HCT116 (cell line): ENCODE results near the gene RAB11A. TPM values are rescaled to one million over a fixed set of nuclear protein-coding genes. Genes with fewer than 3 reads are reported as not detected.

Experiments used
- ATAC-seq: fragments of 200-7000 bp; cut with Tn5 transposase; 2 replicates; pipeline ENCODE4 v1.9.1; 2020; ENCODE audit warnings: mild to moderate bottlenecking, moderate library complexity
- BruUV-seq: library from RNA; stranded (reverse); fragments of 400-500 nt; replicated peaks from 2 replicates; lab custom pipeline; 2021; lab: Mats Ljungman, UMichigan
- CTCF ChIA-PET: fragments of 300-600 bp; sonication (Branson Sonifier 250); formaldehyde crosslinking; loops from one replicate; lab custom pipeline; 2021; ENCODE audit warnings: antibody characterized with exemption; lab: Charles Lee
- POLR2A ChIA-PET: fragments of 300-600, 350-600 bp; sonication (Branson Sonifier 250); formaldehyde crosslinking; loops from one replicate; lab custom pipeline; 2021; ENCODE audit warnings: antibody characterized with exemption; lab: Charles Lee
- RAD21 ChIA-PET, 2 experiments: fragments of 300-600 bp; sonication (Branson Sonifier 250); formaldehyde crosslinking; loops; one replicate each; lab custom pipeline; 2023; ENCODE audit warnings: low total read pairs in 2 of 2; ENCODE audit not compliant: uncharacterized antibody in 2 of 2, unreplicated experiment in 2 of 2, low non-redundant PET in 1 of 2; lab: Charles Lee
- DNase-seq: peaks from one replicate; pipeline ENCODE4 v3.0.0-alpha.2; 2010; ENCODE audit warnings: low read depth, low spot score
- H2AFZ ChIP-seq: fragments of 200-600 bp; shearing (Covaris generic), sonication (generic); 2 replicates; pipeline ENCODE4 v1.6.1; 2017; ENCODE audit warnings: low read depth, mixed run types, mixed read lengths, antibody characterized with exemption, low read length; ENCODE audit not compliant: poor library complexity, severe bottlenecking
- H3K27ac ChIP-seq: 2 replicates; pipeline ENCODE4 v1.5.1; 2012; ENCODE audit warnings: low read depth, low read length
- H3K27me3 ChIP-seq: fragments of 200-600 bp; sonication (generic); 2 replicates; pipeline ENCODE4 v1.6.1; 2016; ENCODE audit warnings: mixed run types, low read length, mixed read lengths; ENCODE audit not compliant: insufficient read depth
- H3K36me3 ChIP-seq, 2 experiments: fragments of 200-500 bp in 1 of 2; fragments of 200-600 bp in 1 of 2; sonication (Bioruptor generic) in 1 of 2; sonication (generic) in 1 of 2; 2 replicates each; pipeline versions ENCODE4 v1.5.1 to v1.6.1; 2014 to 2016; ENCODE audit warnings: low read length in 2 of 2, inconsistent platforms in 1 of 2, mixed read lengths in 1 of 2, mixed run types in 1 of 2; ENCODE audit not compliant: insufficient read depth in 2 of 2, control insufficient read depth in 1 of 2
- H3K4me1 ChIP-seq, 2 experiments: fragments of 200-600 bp in 1 of 2; sonication (generic) in 1 of 2; 2 replicates each; pipeline versions ENCODE4 v1.5.1 to v1.6.1; 2012 to 2017; ENCODE audit warnings: low read length in 2 of 2, inconsistent platforms in 1 of 2, mild to moderate bottlenecking in 1 of 2, mixed read lengths in 1 of 2, mixed run types in 1 of 2, moderate library complexity in 1 of 2; ENCODE audit not compliant: insufficient read depth in 2 of 2, control insufficient read depth in 1 of 2
- H3K4me2 ChIP-seq: fragments of 200-600 bp; sonication (generic); 2 replicates; pipeline ENCODE4 v1.6.1; 2017; ENCODE audit warnings: mixed run types, low read length, mixed read lengths
- H3K4me3 ChIP-seq, 2 experiments: fragments of 200-600 bp in 1 of 2; sonication (generic) in 1 of 2; replicated peaks in 1 of 2; 2 replicates each; pipeline ENCODE4 v1.5.1; 2011 to 2016; ENCODE audit warnings: low read length in 2 of 2, control low read depth in 1 of 2, low read depth in 1 of 2, mild to moderate bottlenecking in 1 of 2, mixed read lengths in 1 of 2, mixed run types in 1 of 2
- H3K79me2 ChIP-seq: fragments of 200-600 bp; sonication (generic); 2 replicates; pipeline ENCODE4 v1.6.1; 2017; ENCODE audit warnings: mild to moderate bottlenecking, mixed run types, low read length, moderate library complexity, mixed read lengths; ENCODE audit not compliant: insufficient read depth
- H3K9ac ChIP-seq: fragments of 200-600 bp; sonication (generic); 2 replicates; pipeline ENCODE4 v1.6.1; 2016; ENCODE audit warnings: low read length, mixed read lengths
- H3K9me2 ChIP-seq: fragments of 200-600 bp; sonication (generic), shearing (Covaris generic); 2 replicates; pipeline ENCODE4 v1.6.1; 2017; ENCODE audit warnings: mixed run types, mild to moderate bottlenecking, moderate library complexity; ENCODE audit not compliant: insufficient read depth
- H3K9me3 ChIP-seq, 2 experiments: fragments of 200-500 bp in 1 of 2; fragments of 200-600 bp in 1 of 2; sonication (Bioruptor generic) in 1 of 2; sonication (generic) in 1 of 2; 2 replicates each; pipeline ENCODE4 v1.6.1; 2014 to 2017; ENCODE audit warnings: low read length in 2 of 2, mixed read lengths in 2 of 2, inconsistent platforms in 1 of 2, low read depth in 1 of 2, mild to moderate bottlenecking in 1 of 2, mixed run types in 1 of 2, moderate library complexity in 1 of 2; ENCODE audit not compliant: control insufficient read depth in 1 of 2, insufficient read depth in 1 of 2
- H4K20me1 ChIP-seq: fragments of 200-600 bp; sonication (generic), shearing (Covaris generic); 2 replicates; pipeline ENCODE4 v1.6.1; 2017; ENCODE audit warnings: mixed run types, mild to moderate bottlenecking, moderate library complexity; ENCODE audit not compliant: insufficient read depth
- ATF3 ChIP-seq: IDR thresholded peaks from 2 replicates; pipeline ENCODE4 v1.6.1; 2012
- CEBPB ChIP-seq: IDR thresholded peaks from 2 replicates; pipeline ENCODE4 v1.6.1; 2012; ENCODE audit warnings: low read depth
- CTCF ChIP-seq, 3 experiments: fragments of 200-600 bp in 1 of 3; sonication (generic) in 1 of 3; IDR thresholded peaks in 2 of 3; conservative IDR thresholded peaks in 1 of 3; 2 replicates each; pipeline ENCODE4 v1.5.1; 2012 to 2017; ENCODE audit warnings: low read depth in 2 of 3, low read length in 2 of 3, antibody characterized with exemption in 1 of 3, borderline replicate concordance in 1 of 3, control low read depth in 1 of 3, mild to moderate bottlenecking in 1 of 3, mixed read lengths in 1 of 3, mixed run types in 1 of 3, moderate library complexity in 1 of 3; ENCODE audit not compliant: insufficient read depth in 1 of 3
- EZH2 ChIP-seq: fragments of 200-600 bp; sonication (generic); IDR thresholded peaks from 2 replicates; pipeline ENCODE4 v1.6.1; 2017; ENCODE audit warnings: antibody characterized with exemption, mixed run types
- EZH2phosphoT487 ChIP-seq: fragments of 200-600 bp; IDR thresholded peaks from 2 replicates; pipeline ENCODE4 v1.6.1; 2018; ENCODE audit warnings: antibody characterized with exemption, borderline replicate concordance
- JUND ChIP-seq: IDR thresholded peaks from 2 replicates; pipeline ENCODE4 v1.6.1; 2012
- MAX ChIP-seq: IDR thresholded peaks from 2 replicates; pipeline ENCODE4 v1.6.1; 2012
- POLR2AphosphoS5 ChIP-seq: IDR thresholded peaks from 2 replicates; pipeline ENCODE4 v1.6.1; 2011; ENCODE audit warnings: mild to moderate bottlenecking, low read depth, low read length, moderate library complexity
- RAD21 ChIP-seq: IDR thresholded peaks from 2 replicates; pipeline ENCODE4 v1.6.1; 2012; ENCODE audit warnings: low read depth, mild to moderate bottlenecking
- REST ChIP-seq: IDR thresholded peaks from 2 replicates; pipeline ENCODE4 v1.6.1; 2012; ENCODE audit warnings: low read depth
- SIN3A ChIP-seq: IDR thresholded peaks from 2 replicates; pipeline ENCODE4 v1.6.1; 2012; ENCODE audit warnings: low read depth
- SP1 ChIP-seq: IDR thresholded peaks from 2 replicates; pipeline ENCODE4 v1.6.1; 2012; ENCODE audit warnings: low read depth
- intact Hi-C: fragments of 100-400 bp; cut with micrococcal nuclease; formaldehyde crosslinking; loops from 2 replicates; pipeline ENCODE4 v1.10.0; 2022
- total RNA-seq: library from RNA; stranded (reverse); gene quantifications from one replicate; pipeline ENCODE4 v1.2.1, GENCODE V29; 2021; ENCODE audit not compliant: unreplicated experiment

RAB11A gene
- total RNA-seq, 1 experiment from 2014 or later, result 234 TPM

GRCh38 chr15:65940618-65940909, 71.3 kb downstream of the RAB11A start:
- no peak for TF ChIP-seq MAX
- TF ChIP-seq POLR2AphosphoS5, result no peak
- TF ChIP-seq JUND, result no peak
- no peak for TF ChIP-seq REST
- no peak for TF ChIP-seq ATF3
- TF ChIP-seq CEBPB, result no peak
- no peak for TF ChIP-seq RAD21
- TF ChIP-seq SIN3A, result no peak
- TF ChIP-seq EZH2, result no peak
- TF ChIP-seq CTCF (IDR thresholded peaks at IDR 0.05 in 2 of 3, conservative IDR thresholded peaks at IDR 0.05 in 1 of 3; ENCODE audit: borderline replicate concordance in 1 of 3, insufficient read depth in 1 of 3, low read depth in 2 of 3, low read length in 2 of 3), result no peak
- no peak for TF ChIP-seq EZH2phosphoT487
- TF ChIP-seq SP1, result no peak
- TF ChIP-seq, all 23 proteins: peak for 0
- intact Hi-C loops, result no loop called here
- no peaks in the 10 kb centered on the region for H3K79me2 ChIP-seq
- no peak overlapping the region for H3K9ac ChIP-seq
- no peak overlapping the region for H3K4me3 ChIP-seq
- H3K4me1 ChIP-seq, result peaks cover 17 to 23% of the 10 kb centered on the region in 2 experiments
- RAD21 ChIA-PET, result no interaction called here
- no peaks in the 10 kb centered on the region for H3K9me2 ChIP-seq
- H4K20me1 ChIP-seq, result no peaks in the 10 kb centered on the region
- ATAC-seq (peak; percentile 77), DNase-seq (no peak)
- H3K4me2 ChIP-seq, result peak overlapping the region; percentile 54
- BruUV-seq, result no TSS peak
- H3K27me3 ChIP-seq, result no peaks in the 10 kb centered on the region
- CTCF ChIA-PET, result no interaction called here
- no peak overlapping the region for H3K27ac ChIP-seq
- H3K36me3 ChIP-seq, result no peaks in the 10 kb centered on the region
- no peak overlapping the region for H2AFZ ChIP-seq
- H3K9me3 ChIP-seq, result no peaks in the 10 kb centered on the region
- POLR2A ChIA-PET, result no interaction called here

Other genes starting within 250 kb of the RAB11A start
- gene SLC24A1, start 247.6 kb upstream of the RAB11A start, total RNA-seq, result 15.9 TPM
- gene DENND4A, start 77.2 kb upstream of the RAB11A start, total RNA-seq, result 9.1 TPM